OCI-LY3 (cell line): ENCODE results near the gene CFAP73.

Source experiments
- EZH2phosphoT487 ChIP-seq: fragments of 200-600 bp; shearing (Covaris generic); IDR thresholded peaks from 2 replicates; pipeline ENCODE4 v1.6.1; 2018; ENCODE audit warnings: antibody characterized with exemption, mixed run types, low read depth
- TF ChIP-seq, protein P1 (sequence below): fragments of 200-600, 300-600 bp; sonication (generic); IDR thresholded peaks from 2 replicates; pipeline ENCODE4 v1.5.1; 2014; ENCODE audit warnings: antibody characterized with exemption, low read length, low read depth

DNA sequence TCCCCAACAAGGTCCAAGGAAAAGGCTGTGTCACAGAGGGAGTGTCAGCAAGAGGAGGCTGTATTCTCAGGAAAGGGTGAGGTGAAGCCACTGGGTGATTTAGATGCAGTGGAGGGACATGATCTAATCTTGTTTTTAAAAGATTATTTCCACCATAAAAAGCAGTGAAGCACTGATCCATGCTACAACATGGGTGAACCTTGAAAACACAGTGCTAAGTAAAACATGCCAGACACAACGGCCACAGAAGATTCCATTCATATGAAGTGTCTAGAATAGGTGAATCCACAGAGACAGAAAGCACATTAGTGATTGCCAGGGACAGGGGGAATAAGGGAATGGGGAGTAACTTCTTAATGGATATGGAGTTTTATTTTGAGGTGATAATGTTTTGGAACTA is 48.8 kb downstream of the CFAP73 start:
- TF ChIP-seq, protein P1, sequence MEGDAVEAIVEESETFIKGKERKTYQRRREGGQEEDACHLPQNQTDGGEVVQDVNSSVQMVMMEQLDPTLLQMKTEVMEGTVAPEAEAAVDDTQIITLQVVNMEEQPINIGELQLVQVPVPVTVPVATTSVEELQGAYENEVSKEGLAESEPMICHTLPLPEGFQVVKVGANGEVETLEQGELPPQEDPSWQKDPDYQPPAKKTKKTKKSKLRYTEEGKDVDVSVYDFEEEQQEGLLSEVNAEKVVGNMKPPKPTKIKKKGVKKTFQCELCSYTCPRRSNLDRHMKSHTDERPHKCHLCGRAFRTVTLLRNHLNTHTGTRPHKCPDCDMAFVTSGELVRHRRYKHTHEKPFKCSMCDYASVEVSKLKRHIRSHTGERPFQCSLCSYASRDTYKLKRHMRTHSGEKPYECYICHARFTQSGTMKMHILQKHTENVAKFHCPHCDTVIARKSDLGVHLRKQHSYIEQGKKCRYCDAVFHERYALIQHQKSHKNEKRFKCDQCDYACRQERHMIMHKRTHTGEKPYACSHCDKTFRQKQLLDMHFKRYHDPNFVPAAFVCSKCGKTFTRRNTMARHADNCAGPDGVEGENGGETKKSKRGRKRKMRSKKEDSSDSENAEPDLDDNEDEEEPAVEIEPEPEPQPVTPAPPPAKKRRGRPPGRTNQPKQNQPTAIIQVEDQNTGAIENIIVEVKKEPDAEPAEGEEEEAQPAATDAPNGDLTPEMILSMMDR: no peak
- no peak for TF ChIP-seq EZH2phosphoT487
